HG03280 (cell line): ENCODE data around the gene RIMKLB.
"Not testable (repeated sequence)": the region's sequence is repeated elsewhere in the genome, so short reads cannot be mapped to it uniquely, and the experiment has no call there.

Source experiments
- ATAC-seq: cut with Tn5 transposase; IDR thresholded peaks from one replicate; pipeline ENCODE4 v1.9.1; 2021; ENCODE audit warnings: mild to moderate bottlenecking, moderate library complexity; ENCODE audit not compliant: unreplicated experiment

The RIMKLB gene

GRCh38 chr12:8813572-8814357, 116.0 kb downstream of the RIMKLB start:
- ATAC-seq: no peak

DNA sequence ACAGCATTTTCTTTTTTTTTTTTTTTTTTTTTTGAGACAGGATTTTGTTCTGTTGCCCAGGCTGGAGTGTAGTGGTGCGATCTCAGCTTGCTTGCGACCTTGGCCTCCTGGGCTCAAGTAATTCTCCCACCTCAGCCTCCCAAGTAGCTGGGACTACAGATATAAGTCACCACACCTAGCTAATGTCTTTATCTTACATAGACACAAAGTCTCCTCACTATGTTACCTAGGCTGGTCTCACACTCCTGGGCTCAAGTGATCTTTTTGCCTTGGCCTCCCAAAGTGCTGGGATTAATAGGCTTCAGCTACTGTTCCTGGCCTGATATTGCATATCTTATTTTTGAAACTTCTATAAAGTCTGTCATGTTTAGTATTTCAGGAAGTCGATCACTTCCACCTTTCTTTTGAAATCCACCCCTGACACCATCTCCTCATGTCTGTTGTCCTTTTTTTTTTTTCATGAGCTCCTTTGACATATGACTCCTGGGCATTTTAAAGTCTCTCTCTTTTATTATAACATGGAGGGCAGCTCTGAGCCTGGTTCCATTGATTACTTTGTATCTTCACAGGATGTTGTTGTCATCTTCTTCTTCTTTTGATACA, 118.8 kb downstream of the RIMKLB start:
- no peak for ATAC-seq

DNA sequence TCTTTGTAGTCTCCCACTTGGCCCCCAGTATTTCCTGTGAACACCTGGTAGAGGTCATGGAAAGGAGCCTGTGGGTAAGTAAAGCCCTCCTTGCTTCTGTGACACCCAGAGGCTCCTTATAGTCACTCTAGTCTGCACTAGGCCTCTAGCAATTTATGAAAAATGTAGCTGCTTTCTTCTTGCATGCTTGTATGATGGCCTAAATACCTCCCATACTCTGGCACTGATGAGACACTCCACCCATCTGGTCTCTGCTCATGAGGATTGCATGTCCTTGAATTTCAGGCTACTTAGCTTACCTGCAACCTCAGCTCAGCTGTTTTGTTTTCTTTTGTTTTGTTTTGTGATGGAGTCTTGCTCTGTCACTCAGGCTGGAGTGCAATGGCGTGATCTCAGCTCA, 120.1 kb downstream of the RIMKLB start:
- ATAC-seq: no peak

DNA sequence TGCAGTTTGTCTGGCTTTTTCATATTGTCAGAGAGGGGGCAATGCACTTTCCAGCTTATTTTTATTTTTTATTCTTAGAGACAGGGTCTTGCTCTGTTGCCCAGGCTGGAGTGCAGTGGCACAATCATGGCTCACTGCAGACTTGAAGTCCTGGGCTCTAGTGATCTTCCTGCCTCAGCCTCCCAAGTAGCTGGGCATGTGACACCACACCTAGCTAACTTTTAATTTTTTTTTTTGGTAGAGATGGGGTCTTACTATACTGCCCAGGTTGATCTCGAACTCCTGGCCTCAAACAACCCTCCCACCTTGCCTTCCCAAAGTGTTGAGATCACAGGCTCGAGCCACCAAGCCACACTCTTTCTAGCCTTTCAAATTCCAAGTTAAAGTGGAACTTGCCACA, 120.7 kb downstream of the RIMKLB start:
- no peak for ATAC-seq

DNA sequence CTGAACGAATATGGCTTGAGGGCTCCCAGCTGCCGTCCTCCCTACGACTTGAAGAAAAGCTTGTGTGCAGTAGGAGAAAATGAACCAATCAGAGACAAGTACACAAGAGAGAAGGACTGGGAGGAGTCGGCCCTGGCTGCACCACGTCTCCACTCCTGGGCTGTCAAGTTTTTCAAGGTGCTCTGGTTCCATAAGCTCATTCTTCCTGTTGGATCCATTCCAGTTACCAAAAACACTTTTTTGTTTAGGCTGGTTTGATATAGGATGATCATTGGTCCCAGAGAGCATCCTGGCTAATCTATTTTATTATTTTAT, 121.8 kb downstream of the RIMKLB start:
- ATAC-seq: no peak

DNA sequence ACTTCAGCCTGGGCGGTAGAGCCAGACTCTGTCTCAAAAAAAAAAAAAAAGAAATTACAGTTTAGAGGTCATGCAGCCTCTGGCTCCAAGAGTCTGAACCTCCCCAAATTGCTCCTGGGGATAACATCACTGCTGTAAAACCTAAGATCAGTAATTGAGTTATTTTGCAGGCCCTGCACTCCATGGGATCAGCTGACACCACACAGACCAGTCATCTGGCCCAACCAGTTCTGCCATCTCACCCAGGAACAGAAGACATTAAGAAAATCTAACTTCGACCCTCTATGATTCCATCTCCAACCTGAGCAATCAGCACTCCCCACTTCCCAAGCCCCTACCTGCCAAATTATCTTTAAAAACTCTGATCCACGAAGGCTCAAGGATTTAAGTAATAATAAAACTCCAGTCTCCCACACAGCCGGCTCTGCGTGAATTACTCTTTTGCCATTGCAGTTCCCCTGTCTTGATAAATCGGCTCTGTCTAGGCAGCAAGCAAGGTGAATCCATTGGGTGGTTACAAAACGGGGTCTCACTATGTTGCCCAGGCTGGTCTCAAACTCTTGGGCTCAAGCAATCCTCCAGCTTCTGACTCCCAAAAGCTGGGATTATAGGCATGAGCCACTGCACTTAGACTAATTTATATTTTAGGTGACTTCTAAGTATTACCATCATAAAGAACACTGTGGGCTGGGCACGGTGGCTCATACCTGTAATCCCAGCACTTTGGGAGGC, 123.1 kb downstream of the RIMKLB start:
- not testable (repeated sequence) for ATAC-seq

DNA sequence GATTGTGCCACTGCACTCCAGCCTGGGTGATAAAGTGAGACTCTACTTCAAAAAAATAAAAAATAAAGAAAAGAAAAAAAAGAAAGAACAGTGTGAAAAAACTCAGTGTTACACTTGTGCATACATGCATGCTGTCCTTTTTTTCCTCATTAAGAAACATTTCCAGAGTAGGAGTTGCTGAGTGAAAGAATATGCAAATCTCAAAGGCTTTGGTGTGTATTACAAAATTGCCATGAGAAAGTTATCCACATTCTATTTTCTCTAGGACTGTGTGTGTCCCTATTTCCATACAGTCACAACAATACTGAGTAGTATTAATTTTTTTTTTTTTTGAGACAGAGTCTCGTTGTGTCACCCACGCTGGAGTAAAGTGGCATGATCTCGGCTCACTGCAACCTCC, 123.8 kb downstream of the RIMKLB start:
- ATAC-seq: no peak

DNA sequence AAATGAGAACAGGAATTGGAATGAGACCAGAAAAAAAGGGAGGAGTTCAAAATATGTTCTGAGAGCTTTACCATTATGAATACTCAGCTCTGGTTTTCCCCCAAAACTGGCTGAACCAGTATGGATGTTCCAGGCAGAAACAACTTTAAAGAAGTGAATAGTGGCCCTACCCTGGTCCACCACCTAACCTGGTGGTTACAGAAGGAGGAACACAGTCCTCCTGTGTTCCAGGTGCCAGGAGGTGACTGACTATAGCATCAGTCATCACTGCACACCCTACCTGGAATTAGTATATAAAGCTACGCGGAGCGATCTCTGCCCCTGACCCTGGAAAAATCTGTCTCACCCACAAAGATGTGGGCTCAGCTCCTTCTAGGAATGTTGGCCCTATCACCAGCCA, 124.5 kb downstream of the RIMKLB start, which contains the start of gene A2ML1:
TSS of gene A2ML1 (plus strand) at position 324 of the 400 bp plus-strand sequence. CDS start at position 355, 31 bp downstream.
- no peak for ATAC-seq

- ATAC-seq: no peak
These were observed 125.9 kb downstream of the RIMKLB start for GRCh38 chr12:8823565-8824300.

DNA sequence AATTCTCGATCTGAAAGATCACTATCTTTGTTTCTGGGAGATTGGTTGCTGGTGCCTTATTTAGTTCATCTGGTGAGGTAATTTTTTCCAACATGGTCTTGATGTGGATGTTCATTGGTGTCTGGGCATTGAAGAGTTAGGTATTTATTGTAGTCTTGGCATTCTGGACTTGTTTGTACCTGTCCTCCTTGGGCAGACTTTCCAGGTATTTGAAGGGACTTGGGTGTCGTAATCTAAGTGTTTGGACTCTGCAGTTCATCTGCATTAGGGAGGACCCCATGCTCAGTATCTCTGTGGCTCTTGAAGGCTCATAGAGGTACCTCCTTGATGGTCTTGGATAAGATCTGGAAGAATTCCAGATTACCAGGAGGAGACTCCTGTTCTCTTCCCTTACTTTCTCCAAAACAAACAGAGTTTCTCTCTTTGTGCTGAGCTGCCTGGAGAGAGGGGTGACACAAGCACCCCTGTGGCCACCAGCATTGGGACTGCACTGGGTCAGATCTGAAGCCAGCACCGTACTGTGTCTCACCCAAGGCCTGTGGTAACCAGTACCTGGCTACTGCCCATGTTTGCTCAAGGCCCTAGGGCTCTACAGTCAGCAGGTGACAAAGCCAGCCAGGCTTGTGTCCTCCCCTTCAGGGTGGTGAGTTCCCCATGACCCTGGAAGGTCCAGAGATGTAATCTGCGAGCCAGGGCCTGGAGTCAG, 129.9 kb downstream of the RIMKLB start:
- ATAC-seq: no peak

GRCh38 chr12:8828257-8829124, 130.7 kb downstream of the RIMKLB start:
- no peak for ATAC-seq

DNA sequence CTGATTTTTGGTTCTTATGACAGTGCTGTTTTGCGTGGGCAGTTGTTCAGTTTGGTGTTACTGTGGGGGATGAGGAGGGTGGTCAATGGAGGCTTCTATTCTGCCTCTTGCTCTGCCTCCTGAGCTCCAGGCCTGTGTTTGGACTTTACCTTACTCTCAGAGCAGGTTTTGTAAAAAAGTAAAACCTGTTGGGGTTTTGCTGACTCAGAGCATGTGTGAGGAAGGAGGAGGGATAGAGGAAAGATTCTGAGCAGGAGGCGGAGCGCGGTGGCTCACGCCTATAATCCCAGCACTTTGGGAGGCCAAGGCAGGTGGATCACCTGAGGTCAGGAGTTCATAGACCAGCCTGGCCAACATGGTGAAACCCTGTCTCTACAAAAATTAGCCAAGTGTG, 131.3 kb downstream of the RIMKLB start:
- ATAC-seq: no peak

DNA sequence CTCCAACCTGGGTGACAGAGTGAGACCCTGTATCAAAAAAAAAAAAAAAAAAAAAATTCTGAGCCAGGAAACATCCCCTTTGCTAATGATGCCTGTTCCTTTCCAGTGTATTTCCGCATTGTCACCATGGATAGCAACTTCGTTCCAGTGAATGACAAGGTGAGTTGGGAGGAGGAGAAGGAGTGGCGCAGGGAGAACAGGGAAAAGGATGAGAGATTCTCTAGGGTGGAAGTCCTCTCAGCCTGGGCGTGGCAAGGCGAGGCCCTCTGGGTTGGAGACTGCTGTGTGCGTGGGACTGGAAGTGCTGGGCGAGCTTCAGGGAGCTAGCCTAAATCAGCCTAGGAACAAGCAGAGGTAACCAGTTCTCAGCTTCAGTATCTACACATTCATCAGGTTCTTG, 131.8 kb downstream of the RIMKLB start:
- no peak for ATAC-seq

DNA sequence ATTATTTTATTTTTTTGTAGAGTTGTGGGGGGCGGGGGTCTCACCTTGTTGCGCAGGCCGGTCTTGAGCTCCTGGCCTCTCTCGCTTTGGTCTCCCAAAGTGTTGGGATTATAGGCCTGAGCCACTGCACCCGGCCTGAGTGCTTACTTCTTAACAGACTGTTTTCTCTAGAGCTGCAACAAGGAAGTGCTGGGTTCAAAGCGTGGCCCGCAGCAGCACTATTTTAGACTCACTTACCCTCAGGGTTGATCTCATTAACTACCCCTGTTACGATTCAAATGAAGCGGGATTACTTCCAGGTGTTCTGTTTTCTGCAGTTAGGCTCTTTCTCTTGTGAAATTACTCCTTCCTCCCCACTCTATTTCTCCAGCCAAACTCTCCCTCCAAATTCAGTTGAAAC, 133.3 kb downstream of the RIMKLB start:
- ATAC-seq: no peak

DNA sequence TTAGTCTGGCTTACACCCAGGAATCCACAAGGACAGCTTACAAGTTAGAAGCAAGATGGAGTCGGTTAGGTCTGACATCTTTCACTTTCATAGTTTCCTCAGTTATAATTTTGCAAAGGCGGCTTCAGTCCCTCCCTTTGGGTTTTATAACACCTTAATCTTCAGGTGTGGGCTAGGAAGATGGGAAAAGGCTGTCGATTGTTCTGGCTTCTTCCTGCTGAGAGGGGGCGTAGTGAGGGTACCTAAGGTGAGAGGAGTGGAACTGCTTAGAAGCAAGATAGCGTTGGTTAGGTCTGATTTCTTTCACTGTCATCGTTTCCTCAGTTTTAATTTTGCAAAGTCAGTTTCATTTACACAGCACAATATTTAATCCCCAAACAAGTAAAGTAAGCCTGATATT, 134.7 kb downstream of the RIMKLB start:
- ATAC-seq: no peak
